Dermis microvascular lymphatic vessel endothelial cell (primary cell): ENCODE data around the gene OXCT1. TPM values are rescaled to one million over a fixed set of nuclear protein-coding genes. Genes with fewer than 3 reads are reported as not detected.

Experiments used
- DNase-seq, 2 donors: peaks; one replicate each; pipeline versions ENCODE4 v3.0.0 to v3.0.0-alpha.2; 2010; ENCODE audit warnings: low read depth in 2 of 2
- total RNA-seq: library from RNA; depleted of rRNA; stranded (reverse); fragments of >200 nt; gene quantifications from 2 replicates; pipeline ENCODE4 v1.2.1, GENCODE V29; 2014

The OXCT1 gene
- 23.4 and 30.2 TPM in 2 replicates for total RNA-seq

DNA sequence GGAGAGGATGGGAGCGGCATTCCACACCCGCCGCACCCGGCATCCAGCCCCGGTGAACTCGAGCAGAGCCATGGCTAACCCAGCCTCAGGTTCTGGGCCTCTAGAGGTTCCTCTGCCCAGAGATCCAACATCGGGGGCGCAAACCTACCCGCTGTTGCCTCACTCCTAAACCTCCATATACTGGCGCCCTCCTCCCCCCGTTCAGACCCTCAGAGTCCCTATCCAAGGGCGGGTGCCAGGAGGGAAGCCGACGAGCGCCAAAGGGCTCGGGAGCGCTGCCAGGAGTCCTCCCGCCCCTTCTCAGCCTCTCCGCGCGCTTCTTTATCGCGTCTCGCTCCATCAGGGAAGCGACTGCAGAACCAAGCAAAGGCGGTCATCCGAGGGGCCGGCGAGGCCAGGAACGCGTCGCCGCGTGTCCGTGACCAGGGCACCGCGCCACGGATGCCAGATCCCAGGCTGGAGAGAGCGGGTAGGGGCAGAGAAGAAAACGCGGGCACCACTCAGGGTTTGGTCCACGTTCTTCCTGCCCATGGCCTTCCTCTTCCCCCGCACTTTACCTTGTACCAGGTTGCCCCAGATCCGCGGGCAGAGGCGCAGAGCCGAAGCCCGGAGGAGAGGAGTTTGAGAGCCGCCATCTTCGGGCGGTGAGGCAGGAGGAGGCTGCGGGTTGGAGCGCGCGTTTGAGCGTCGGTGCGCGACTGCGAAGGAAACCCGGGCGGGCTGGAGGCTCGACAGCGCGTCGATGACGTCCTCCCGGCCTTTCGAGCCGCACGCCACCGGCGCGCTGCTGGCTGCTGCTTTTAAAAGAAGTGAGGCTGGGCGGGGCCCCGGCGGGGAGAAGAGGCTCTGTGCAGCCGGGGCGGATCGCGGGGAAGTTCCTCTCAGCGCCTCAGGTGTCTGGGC, at the start of gene OXCT1:
Gene OXCT1, minus strand, starts transcription at position 702 of the 903 bp plus-strand sequence. Its CDS starts 67 bp downstream, at position 635.
- DNase-seq = peak; percentile 51 to 89

DNA sequence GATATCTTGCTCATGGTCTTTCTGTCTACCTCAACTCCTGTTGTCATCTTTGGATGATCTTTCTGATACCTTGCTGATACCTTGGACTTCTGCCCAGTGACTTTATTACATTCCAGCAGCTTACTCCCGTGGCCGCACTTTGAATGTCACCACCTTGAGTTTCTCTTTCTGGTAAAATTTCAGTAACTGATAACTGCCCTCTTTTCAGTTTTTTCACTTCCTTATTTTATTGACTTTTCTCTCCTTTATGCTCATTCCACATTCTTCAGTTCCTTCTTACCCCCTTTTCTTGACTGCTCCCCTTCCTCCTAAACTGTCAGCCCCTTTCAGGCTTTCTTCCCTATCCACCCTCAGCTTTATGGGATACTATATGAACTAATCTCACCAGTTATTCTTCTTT, 47.9 kb upstream of the OXCT1 start:
- DNase-seq = no peak

DNA sequence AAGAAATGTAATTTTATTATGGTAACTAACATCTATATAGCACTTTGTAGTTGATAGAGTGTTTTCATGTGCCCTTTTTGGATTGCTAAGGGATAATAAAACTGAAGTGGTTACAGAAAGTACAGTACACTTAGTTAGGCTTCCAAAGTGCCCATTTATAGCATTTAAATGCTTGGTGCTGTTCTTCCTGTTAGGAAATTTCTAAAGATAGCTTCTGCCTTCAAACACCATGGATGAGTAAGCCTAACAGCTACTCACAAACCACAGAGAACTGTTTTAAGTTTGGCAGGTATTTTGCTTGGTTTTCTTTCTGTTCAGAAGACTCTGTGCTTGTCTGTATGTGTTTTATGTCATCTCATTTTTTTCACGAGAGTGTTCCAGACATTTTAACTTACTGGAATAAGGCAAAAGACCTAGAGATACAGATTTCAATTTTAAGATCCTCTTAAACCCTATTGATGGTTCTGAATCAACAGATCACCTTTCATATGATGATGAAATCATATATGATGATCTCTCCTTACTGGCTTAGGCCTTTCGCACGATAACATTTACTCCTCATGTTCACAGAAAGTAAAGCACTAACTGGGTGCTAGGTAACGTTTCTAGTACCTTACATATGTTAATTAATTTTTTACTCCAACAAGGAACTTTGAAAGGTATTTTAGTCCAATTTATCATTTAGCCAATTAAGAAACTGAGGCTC, 38.3 kb upstream of the OXCT1 start:
- DNase-seq = peak in 1 of 2 donors; percentile 6

DNA sequence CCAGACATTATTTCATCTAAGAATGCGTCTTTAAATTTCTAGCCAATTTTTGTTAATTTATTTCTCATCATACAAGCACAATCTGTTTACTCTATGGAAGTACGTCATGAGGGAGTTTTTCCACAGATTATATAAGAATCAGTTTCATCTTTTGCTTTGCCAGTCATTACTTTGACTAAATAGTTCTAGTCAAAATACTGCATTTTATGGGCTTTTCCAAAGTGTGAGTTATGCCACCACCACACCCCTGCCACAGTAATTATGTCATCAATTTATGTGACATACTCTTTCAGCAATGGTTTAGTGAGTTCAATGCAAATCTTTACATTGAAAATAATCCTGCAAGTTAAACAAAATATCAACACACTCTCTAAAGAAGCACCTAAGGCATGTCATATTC, 35.9 kb upstream of the OXCT1 start:
- no peak for DNase-seq

DNA sequence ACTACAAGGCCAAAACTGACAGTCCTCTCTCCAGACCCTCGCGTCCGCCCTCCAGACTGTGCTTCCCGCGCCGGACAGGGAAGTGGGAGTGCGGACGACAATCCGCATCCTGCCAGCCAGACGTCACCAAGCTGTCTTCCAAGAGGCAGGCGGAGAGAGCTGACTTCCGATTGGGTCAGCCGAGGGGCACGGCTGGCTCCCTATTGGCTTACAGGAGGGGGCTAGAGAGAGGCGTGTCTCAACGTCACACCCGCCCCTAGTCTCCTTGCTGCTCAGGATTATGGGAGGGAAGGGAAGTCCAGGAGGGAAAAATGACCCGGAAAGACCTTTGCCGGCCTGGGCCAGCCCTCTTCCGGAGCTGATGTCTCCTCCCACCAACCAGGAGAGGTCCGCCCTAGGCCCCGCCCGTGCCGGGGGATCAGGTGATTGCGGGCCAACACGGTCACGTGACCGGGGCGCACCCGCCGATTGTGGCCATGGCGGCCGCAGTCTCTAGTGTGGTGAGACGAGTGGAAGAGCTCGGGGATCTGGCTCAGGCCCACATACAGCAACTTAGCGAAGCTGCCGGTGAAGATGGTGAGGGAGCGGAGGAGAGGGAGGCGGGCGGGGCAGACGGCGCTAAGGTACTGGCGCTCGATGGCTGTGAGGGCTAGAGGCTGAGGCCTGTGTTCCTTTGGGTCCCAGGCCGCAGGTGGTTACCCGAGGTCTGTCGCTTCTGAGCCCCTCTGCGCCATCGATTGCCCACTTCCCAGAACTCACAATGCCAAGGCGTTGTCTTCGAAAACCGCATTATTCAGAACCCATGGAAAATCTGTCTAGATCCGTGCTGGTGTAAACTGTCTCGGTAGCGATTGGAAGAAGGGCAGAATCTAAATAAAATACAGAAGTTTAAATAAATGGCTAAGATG, 33.9 kb upstream of the OXCT1 start, which contains the start of gene RIMOC1:
Gene RIMOC1, plus strand, starts transcription at position 453 of the 908 bp plus-strand sequence. Its CDS starts 24 bp downstream, at position 477.
- peak; percentile 99 to 100 for DNase-seq

DNA sequence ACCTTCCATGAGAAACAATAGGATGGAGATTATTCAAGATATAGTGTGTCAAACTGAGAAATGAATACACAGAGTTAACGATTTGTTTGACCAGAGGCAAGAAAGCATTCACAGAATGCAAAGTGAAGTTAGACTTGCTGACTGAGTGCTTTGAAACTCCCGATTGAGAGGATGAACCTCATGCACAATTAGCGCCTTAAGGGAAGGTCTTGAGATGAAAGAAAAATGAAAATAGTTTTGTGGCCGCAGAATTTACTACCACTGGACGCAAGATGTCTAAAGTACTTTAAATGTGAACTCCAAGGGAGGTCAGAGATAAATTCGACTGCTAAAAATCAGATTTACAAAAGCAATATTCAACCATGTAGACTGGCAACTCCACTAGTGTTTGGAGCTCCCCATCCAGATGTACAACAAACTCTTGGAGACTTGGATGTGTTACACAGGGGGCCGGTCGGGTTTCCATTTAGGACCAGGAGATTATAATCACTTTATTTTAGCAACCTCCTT, 33.2 kb upstream of the OXCT1 start:
- no peak for DNase-seq

DNA sequence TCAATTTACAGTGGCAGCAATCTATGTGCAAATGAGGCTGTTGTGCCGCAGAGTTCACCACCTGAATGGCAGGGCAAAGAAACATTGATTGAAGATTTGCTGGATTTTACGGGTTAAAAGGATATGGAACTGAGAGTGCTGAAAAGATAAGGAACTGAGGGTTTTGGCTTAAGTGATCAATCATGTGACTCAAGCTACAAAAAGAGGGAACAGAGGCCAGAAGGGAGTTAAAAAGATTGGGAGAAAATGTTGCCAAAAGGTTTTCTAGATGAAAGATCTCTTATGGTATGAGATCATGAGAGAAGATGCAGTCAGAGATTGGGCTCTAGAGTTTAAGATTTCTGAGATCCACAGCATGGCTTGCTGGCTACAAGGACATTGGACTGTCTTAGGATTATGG, 26.0 kb upstream of the OXCT1 start:
- no peak for DNase-seq

DNA sequence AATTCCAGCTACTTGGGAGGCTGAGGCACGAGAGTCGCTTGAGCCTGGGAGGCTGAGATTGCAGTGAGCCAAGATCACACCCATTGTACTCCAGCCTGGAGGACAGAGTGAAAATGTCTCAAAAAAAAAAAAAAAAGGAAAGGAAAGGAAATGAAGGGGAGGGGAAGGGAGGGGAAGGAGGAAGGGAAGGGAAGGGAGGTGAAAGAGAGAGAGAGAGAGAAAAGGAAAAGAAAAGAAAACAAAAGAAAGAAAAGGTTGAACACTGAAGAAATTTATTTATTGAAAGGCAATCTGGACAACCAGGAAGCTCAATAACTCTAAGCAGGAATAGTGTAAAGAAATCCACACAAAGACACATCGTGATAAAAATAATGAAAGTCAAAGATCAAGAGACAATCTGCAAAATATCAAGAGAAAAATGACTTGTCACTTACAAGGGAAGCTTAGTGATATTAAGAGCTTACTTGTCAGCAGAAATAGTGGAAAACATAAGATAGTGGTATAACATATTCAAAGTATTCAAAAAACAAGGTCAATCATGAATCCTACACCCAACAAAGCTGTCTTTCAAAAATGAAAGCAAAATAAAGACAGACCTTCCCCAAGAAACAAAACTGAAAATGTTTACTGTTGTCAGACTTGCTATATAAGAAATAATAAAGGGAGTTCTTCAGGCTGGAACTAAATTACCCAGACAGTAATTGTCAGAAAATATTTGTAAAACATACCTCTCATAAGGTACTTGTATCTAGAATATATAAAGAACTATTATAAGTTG, 23.0 kb upstream of the OXCT1 start:
- DNase-seq = no peak

DNA sequence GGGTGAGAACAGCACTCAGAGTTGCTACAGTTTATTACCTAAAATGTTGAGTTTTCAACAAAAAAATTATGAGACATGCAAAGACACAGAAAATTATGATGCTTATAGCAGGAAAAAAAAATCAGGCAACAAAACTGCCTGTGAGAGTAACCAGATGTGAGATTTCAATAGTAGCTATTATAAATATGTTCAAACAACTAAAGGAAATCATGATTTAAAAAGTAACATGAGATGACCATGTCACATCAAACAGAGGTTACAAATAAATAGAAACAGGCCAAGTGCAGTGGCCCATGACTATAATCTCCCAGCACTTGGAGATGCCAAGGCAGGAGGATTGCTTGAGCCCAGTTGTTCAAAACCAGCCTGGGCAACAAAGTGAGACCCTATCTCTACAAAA, 21.8 kb upstream of the OXCT1 start:
- no peak for DNase-seq

DNA sequence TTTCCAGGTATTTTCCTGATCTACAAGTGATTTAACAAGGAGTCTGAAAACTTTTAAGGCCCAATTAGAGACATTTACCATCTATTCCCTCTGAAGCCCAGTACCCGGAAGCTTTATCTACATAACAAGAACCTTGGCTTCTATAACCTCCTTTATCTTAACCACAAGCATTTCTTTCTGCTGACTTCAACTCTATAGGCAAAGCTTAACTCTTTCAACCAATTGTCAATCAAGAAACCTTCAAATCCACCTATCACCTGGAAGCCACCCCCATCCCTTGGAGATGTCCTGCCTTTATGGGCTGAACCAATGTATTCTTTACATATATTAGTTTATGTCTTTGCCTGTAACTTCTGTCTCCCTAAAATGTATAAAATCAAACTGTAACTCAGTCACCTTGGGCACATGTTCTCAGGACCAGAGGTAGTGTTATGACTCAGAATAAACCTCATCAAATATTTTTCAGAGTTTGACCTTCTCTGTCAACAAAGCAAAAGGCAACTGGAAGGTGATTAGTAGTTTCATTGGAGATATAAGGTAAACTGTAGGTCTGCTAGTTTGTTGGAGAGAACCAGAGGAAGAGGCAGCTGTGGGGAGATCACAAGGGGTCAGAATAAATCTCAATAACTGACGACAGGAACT, 21.0 kb upstream of the OXCT1 start:
- DNase-seq = no peak

DNA sequence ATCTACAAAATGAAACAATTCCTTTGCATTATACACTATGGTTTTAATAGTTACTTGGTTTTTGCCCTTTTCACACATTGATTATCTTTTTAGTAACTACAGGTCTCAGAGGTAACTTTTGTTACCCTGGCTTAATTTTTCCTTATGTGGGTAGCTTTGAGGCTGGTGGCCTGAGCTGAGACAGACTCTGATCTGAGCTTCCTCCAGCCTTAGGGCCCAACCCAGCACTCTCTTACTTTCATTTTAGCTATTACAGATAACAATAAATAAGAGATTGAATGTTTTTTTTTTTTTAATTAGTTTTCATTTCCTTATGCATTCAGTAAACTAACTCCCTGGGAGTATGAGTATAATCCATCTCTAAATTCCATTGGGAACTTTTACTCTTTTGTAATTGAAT, 15.1 kb upstream of the OXCT1 start:
- DNase-seq = no peak

DNA sequence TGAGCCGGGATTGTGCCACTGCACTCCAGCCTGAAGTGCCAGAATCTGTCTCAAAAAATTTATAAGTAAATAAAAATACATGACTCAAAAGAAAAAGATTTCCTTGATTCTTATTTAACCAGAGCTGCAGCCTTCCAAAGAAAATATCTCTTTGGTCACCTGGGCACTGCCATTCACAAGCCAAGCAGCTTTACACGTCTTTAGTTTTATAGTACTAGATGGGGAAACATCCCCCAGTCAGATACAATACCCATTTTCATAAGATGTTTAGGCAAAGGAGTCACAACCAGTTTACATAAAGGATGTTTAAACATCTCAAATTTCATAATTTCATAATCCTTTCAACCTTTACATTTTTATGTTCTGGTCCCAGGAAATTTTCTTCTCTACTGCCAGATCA, 13.7 kb upstream of the OXCT1 start:
- no peak for DNase-seq

DNA sequence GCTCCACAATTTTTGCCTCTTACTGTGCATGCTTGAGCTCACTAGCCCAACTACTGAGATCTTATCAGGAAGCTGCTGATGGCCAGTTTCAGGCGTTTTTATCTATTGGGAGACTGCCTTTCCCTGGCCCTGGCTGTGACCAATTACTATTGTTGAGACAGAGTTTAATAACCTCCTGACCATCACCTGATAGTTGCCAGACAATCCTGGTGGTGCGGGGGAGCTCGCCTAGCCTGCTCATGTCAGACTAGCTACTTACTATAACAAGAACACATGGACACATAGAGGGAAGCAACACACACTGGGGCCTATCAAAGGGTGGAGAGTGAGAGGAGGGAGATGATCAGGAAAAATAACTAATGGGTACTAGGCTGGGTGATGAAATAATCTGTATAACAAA, 13.0 kb upstream of the OXCT1 start:
- DNase-seq = no peak

DNA sequence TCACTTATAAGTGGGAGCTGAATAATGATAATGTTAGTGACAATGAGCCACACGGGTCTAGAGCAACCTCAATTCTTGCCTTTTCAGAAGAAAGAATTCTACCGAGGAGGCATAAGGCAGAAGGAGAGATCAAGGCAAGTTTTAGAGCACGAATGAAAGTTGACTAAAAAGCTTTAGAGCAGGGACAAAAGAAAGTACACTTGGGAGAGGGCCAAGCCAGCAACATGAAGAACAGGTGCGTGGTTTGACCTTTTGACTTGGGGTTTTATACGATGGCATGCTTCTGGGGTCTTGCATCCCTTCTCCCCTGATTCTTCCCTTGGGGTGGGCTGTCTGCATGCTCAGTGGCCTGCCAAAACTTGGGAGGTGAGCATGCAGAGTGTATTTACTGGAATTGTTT, 12.5 kb upstream of the OXCT1 start:
- no peak for DNase-seq

DNA sequence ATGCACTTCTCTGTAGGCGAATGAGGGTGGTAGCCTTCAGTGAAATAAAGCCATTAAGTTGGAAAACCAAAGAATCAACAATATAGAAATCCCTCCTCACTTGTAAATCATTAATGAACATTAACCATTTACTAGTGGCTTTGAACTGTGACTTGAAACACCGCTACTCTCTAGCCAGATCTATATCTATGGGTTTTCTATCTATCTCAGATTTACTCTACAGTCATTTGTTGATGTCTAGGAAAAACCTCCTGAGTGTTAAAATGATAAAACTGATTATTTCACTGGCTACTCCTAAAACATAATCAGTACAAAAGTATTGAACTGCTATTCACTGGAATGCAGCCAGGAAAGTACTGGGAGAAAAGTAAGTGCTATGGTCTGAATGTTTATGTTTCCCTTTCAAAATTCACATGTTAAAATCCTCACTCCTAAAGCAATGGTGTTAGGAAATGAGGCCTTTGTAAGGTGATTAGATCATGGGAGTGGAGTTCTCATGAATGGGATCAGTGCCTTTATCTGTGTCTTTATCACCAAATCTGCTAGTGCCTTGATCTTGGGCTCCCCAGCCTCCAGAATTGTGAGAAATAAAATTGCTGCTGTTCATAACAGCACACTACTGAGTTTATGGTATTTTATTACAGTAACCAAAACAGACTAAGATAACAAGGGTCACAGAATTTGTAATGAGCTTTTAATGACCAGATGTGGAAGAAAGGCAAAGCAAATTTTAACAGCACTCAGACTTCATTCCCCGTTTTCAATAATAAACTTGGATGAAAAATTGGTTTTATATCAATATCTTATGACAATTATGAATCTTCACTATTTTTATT, 8.6 kb upstream of the OXCT1 start:
- no peak for DNase-seq

DNA sequence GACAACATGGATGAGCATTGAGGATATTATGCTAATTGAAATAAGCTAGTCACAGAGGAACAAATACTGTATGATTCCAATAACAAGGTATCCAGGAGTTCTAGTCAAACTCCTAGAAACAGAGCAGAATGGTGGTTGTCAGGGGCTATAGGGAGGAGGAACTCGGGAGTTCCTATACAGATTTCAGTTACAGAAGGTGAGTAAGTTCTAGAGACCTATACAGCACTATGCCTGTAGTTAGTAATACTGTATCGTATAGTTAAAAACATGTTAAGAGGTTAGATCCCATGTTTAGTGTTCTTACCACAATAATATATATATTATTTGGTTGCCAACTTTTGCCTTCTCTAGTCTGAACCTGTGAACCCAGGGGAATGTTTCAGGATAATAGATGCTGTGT, 7.9 kb upstream of the OXCT1 start:
- DNase-seq = no peak

DNA sequence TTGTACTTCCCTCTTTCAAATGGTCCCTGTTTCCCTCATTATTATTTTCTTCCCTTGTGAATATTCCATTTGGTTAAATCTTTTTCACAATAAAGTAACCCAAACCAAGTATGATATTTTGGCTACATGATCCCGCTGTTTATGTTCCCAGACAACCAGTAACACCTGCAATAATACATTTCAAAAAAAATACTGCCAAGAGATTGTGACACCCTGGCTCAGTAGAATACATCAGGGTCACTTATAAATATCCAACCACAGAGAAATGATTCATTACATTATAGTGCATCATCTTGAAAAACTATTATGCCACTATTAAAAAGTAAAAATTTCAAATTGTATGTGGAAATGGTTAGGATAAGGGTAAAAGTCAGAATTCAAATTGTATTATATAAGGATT, 7.2 kb upstream of the OXCT1 start:
- no peak for DNase-seq

DNA sequence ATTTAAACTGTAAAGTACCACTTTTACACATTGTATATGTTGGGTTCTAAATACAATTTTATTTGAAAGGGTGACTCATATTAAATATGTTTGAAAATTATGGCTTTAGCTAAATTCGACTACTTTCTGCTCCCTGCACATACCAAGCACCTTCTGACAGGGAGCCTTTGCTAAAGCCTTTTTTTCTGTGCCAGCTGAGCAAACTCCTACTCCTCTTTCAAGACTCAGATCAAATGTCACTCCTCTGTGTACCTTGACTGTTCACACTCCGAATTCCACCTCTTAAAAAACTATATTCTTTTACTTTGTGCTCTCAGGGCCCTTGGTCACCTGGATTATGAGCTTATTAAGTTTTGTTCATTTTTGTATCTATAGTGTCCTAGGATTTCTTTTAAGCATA, 6.5 kb upstream of the OXCT1 start:
- DNase-seq = no peak

DNA sequence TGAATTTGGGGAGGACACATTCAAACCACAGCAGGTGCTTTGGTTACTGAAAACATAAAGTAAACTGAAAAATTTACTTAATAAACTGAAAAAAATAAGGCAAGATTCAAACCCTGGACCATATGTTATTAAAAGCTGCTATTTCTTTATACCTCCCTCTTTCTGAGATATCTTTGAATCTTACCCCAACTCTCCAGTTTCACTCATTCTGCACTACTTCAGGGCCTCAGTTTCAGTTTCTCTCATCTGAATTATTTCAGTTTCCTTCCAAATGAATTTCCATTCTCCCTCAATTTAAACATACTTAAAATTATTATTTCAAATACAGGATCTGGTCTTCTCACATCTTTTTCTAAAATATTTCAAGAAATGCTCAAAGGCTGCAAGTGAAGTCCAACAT, 4.9 kb upstream of the OXCT1 start:
- DNase-seq = no peak
